Heart left ventricle (tissue), 13 donors: Measurements from ENCODE around the gene MYOF.

ENCODE experiments used
- POLR2A ChIP-seq, 2 donors: fragments of 450-650 bp; IDR thresholded peaks; one replicate each; pipeline ENCODE4 v1.6.1; 2017; ENCODE audit warnings: antibody characterized with exemption in 2 of 2, mild to moderate bottlenecking in 2 of 2, moderate library complexity in 2 of 2
- TF ChIP-seq, protein P1 (sequence below), 12 donors: fragments of 200-600 bp; sonication (generic) in 4 of 12; IDR thresholded peaks; one replicate each; pipeline versions ENCODE4 v1.5.0 to v1.8.0; 2018 to 2022; ENCODE audit warnings: antibody characterized with exemption in 12 of 12, mild to moderate bottlenecking in 5 of 12
- donor health status: ischemic (EF 13 %, LVEDD 7.1; RV severe dilation, severe dysfunction).
- donor health status: DM: no; HTN: yes; CAD: no.
- donor health status: DM: no; HTN: no; CAD: no.
- donor health status: ischemic (EF 25% LVEDD 6.9; RV normal size, moderate dysfunction).
- donor health status: ischemic (EF 25% LVEDD 5.7; RV mildly dilated, moderate dysfunction).
- donor health status: ischemic (EF 35%, LVEDD 5.7; RV mildly dilated, moderate dysfunction).
- donor health status: nonischemic (EF 11% LVEDD 7.7; RV severe dilation, severe dysfunction).
- donor health status: DM: yes; HTN: yes; CAD: no.
- donor health status: PGD.
- donor health status: ischemic (EF 29% LVEDD 5.4; RV normal size, mild dysfunction).
- donor health status: nonischemic (EF 23%, LVEDD 6.1; RV moderate dilation, normal function).

DNA sequence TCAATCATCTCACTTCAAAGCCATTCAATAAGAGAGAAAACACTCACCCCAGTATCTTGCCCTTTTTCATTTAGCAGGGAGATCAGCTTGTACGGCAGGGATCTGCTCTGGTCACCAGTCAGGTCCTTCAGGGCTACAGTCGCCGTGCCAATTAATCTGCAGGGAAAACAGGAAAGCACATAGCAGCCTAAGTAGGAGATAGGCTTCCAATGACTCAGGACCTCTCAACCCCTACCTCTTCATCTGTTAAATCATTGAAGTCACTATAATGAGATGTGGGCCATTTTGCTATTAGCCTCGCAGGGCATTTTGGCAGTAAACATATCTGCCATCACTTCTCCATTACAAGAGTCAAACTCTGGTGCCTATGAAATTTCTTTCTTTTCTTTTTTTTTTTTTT is 50.8 kb downstream of the MYOF start:
- TF ChIP-seq, protein P1, sequence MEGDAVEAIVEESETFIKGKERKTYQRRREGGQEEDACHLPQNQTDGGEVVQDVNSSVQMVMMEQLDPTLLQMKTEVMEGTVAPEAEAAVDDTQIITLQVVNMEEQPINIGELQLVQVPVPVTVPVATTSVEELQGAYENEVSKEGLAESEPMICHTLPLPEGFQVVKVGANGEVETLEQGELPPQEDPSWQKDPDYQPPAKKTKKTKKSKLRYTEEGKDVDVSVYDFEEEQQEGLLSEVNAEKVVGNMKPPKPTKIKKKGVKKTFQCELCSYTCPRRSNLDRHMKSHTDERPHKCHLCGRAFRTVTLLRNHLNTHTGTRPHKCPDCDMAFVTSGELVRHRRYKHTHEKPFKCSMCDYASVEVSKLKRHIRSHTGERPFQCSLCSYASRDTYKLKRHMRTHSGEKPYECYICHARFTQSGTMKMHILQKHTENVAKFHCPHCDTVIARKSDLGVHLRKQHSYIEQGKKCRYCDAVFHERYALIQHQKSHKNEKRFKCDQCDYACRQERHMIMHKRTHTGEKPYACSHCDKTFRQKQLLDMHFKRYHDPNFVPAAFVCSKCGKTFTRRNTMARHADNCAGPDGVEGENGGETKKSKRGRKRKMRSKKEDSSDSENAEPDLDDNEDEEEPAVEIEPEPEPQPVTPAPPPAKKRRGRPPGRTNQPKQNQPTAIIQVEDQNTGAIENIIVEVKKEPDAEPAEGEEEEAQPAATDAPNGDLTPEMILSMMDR (IDR thresholded peaks at IDR 0.05) = no peak
- no peak for TF ChIP-seq POLR2A (IDR thresholded peaks at IDR 0.05)
